Measurements from ENCODE around the gene LTF.

Gene LTF

GRCh38 chr3:46464326-46465195, at the start of gene LTF:
LTF (minus strand) TSS chr3:46464905; CDS start chr3:46464867, 38 bp downstream.
- Histone ChIP-seq H3K4me1 (ENCODE audit: control insufficient read depth, insufficient read depth, low read length) (peaks cover 4% of the 10 kb centered on the region; the same call in 1 of the 2 replicates), H3K27ac (ENCODE audit: low read depth, low read length) (no peak within 1 kb of the TSS), H3K9ac (ENCODE audit: low read depth, low read length) (no peak within 1 kb of the TSS), H3K27me3 (ENCODE audit: control insufficient read depth, insufficient read depth, low read length) (peaks cover 34% of the 10 kb centered on the region), H3K4me3 (ENCODE audit: low read depth, low read length) (peak within 1 kb of the TSS; percentile 5; the same call in 1 of the 2 replicates), H3K36me3 (ENCODE audit: control insufficient read depth, insufficient read depth, low read length) (no peaks in the 10 kb centered on the region), H3K9me3 (ENCODE audit: control insufficient read depth, insufficient read depth, low read length) (no peaks in the 10 kb centered on the region)

- H3K9me3 ChIP-seq (ENCODE audit: control insufficient read depth, insufficient read depth, low read length) = no peaks in the 10 kb centered on the region
- no peak overlapping the region for H3K27ac ChIP-seq (ENCODE audit: low read depth, low read length)
- H3K9ac ChIP-seq (ENCODE audit: low read depth, low read length) = no peak overlapping the region
- no peaks in the 10 kb centered on the region for H3K27me3 ChIP-seq (ENCODE audit: control insufficient read depth, insufficient read depth, low read length)
- H3K36me3 ChIP-seq (ENCODE audit: control insufficient read depth, insufficient read depth, low read length) = no peaks in the 10 kb centered on the region
- H3K4me1 ChIP-seq (ENCODE audit: control insufficient read depth, insufficient read depth, low read length) = no peaks in the 10 kb centered on the region
- no peak overlapping the region for H3K4me3 ChIP-seq (ENCODE audit: low read depth, low read length)
Measured at GRCh38 chr3:46512191-46512749, 47.6 kb upstream of the LTF start.

GRCh38 chr3:46509661-46510187, 45.0 kb upstream of the LTF start:
- Histone ChIP-seq H3K9me3 (ENCODE audit: control insufficient read depth, insufficient read depth, low read length) (no peaks in the 10 kb centered on the region), H3K36me3 (ENCODE audit: control insufficient read depth, insufficient read depth, low read length) (no peaks in the 10 kb centered on the region), H3K27ac (ENCODE audit: low read depth, low read length) (no peak overlapping the region), H3K4me3 (ENCODE audit: low read depth, low read length) (no peak overlapping the region), H3K27me3 (ENCODE audit: control insufficient read depth, insufficient read depth, low read length) (no peaks in the 10 kb centered on the region), H3K9ac (ENCODE audit: low read depth, low read length) (no peak overlapping the region), H3K4me1 (ENCODE audit: control insufficient read depth, insufficient read depth, low read length) (peaks cover 13% of the 10 kb centered on the region)

- no peaks in the 10 kb centered on the region for H3K27me3 ChIP-seq (ENCODE audit: control insufficient read depth, insufficient read depth, low read length)
Measured at GRCh38 chr3:46508850-46509591, 44.3 kb upstream of the LTF start.

DNA sequence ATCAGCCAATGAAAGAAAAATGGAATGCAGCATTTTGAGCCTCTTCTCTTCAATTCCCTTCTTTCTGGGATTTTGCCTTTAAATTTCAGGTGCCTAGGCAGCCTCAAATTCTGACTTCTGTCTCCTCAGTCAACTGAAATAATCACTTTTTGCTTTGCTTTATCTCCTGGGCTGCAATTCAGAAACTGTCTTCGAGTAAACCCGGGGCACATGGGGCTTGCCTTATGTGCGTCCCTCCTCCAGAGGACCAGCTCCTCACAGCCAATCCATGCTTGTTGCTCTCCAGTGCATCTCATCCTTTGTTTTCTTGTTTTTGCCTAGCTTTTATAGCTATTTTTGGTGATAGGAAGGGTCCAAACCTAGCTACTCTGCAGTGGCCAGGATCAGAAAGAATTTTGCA, 41.8 kb upstream of the LTF start:
- peaks cover 13% of the 10 kb centered on the region for H3K4me1 ChIP-seq (ENCODE audit: control insufficient read depth, insufficient read depth, low read length)
- H3K9me3 ChIP-seq (ENCODE audit: control insufficient read depth, insufficient read depth, low read length) = no peaks in the 10 kb centered on the region
- no peak overlapping the region for H3K27ac ChIP-seq (ENCODE audit: low read depth, low read length)
- no peak overlapping the region for H3K9ac ChIP-seq (ENCODE audit: low read depth, low read length)
- no peaks in the 10 kb centered on the region for H3K27me3 ChIP-seq (ENCODE audit: control insufficient read depth, insufficient read depth, low read length)
- H3K4me3 ChIP-seq (ENCODE audit: low read depth, low read length) = no peak overlapping the region
- H3K36me3 ChIP-seq (ENCODE audit: control insufficient read depth, insufficient read depth, low read length) = no peaks in the 10 kb centered on the region

More at GRCh38 chr3:46508850-46509591, 44.3 kb upstream of the LTF start:
- no peaks in the 10 kb centered on the region for H3K36me3 ChIP-seq (ENCODE audit: control insufficient read depth, insufficient read depth, low read length)
- no peak overlapping the region for H3K27ac ChIP-seq (ENCODE audit: low read depth, low read length)
- H3K9me3 ChIP-seq (ENCODE audit: control insufficient read depth, insufficient read depth, low read length) = no peaks in the 10 kb centered on the region
- peaks cover 13% of the 10 kb centered on the region for H3K4me1 ChIP-seq (ENCODE audit: control insufficient read depth, insufficient read depth, low read length)
- H3K4me3 ChIP-seq (ENCODE audit: low read depth, low read length) = no peak overlapping the region
- no peak overlapping the region for H3K9ac ChIP-seq (ENCODE audit: low read depth, low read length)

DNA sequence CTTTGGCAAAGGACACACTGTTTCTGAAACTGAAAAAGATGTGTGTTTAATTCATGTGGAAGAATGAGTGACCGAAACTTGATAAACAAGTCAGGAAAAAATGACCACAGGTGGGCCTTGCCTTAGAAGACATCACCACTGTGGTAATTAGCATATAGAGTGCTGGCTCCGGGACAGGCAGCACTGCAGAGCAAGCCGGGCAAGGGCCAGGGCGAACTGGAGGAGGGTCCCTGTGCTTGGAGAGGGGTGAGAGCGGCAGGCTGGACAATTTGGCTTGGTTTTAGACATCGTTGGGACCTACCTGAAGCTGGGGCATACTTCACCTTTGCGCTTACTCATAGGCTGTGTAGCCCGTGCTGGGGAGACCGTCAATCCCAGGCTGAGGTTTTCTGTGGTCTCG, 41.2 kb upstream of the LTF start:
- no peaks in the 10 kb centered on the region for H3K9me3 ChIP-seq (ENCODE audit: control insufficient read depth, insufficient read depth, low read length)
- H3K27me3 ChIP-seq (ENCODE audit: control insufficient read depth, insufficient read depth, low read length) = no peaks in the 10 kb centered on the region
- no peak overlapping the region for H3K4me3 ChIP-seq (ENCODE audit: low read depth, low read length)
- H3K36me3 ChIP-seq (ENCODE audit: control insufficient read depth, insufficient read depth, low read length) = no peaks in the 10 kb centered on the region
- no peak overlapping the region for H3K27ac ChIP-seq (ENCODE audit: low read depth, low read length)
- peaks cover 13% of the 10 kb centered on the region for H3K4me1 ChIP-seq (ENCODE audit: control insufficient read depth, insufficient read depth, low read length)
- no peak overlapping the region for H3K9ac ChIP-seq (ENCODE audit: low read depth, low read length)

- Histone ChIP-seq H3K9me3 (ENCODE audit: control insufficient read depth, insufficient read depth, low read length) (no peaks in the 10 kb centered on the region), H3K4me3 (ENCODE audit: low read depth, low read length) (no peak overlapping the region), H3K9ac (ENCODE audit: low read depth, low read length) (no peak overlapping the region), H3K27ac (ENCODE audit: low read depth, low read length) (no peak overlapping the region), H3K36me3 (ENCODE audit: control insufficient read depth, insufficient read depth, low read length) (no peaks in the 10 kb centered on the region), H3K4me1 (ENCODE audit: control insufficient read depth, insufficient read depth, low read length) (peaks cover 13% of the 10 kb centered on the region), H3K27me3 (ENCODE audit: control insufficient read depth, insufficient read depth, low read length) (no peaks in the 10 kb centered on the region)
Measured at GRCh38 chr3:46504789-46505188, 40.1 kb upstream of the LTF start.

GRCh38 chr3:46503200-46503874, 38.6 kb upstream of the LTF start:
- H3K27ac ChIP-seq (ENCODE audit: low read depth, low read length) = no peak overlapping the region
- H3K9me3 ChIP-seq (ENCODE audit: control insufficient read depth, insufficient read depth, low read length) = no peaks in the 10 kb centered on the region
- no peak overlapping the region for H3K9ac ChIP-seq (ENCODE audit: low read depth, low read length)
- no peaks in the 10 kb centered on the region for H3K27me3 ChIP-seq (ENCODE audit: control insufficient read depth, insufficient read depth, low read length)
- no peaks in the 10 kb centered on the region for H3K36me3 ChIP-seq (ENCODE audit: control insufficient read depth, insufficient read depth, low read length)
- H3K4me1 ChIP-seq (ENCODE audit: control insufficient read depth, insufficient read depth, low read length) = peaks cover 13% of the 10 kb centered on the region
- no peak overlapping the region for H3K4me3 ChIP-seq (ENCODE audit: low read depth, low read length)

DNA sequence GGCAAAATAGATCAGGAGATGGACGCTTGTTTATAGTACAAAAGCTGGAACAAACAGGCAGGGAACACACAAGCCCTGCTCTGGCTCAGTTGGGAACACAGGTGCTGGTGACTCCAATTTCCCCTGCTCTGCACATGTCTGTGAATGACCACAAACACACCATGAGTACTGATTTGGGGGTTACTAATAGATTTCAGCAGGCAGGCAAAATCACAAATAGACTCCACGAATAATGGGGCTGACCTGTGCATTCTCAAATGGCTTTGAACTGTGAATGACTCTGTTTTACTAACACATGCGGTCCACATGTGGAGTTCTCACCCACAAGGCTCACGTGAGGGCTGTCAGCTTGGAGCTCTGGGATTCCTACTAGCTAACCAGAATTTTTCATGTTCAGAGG, 37.0 kb upstream of the LTF start:
- H3K27me3 ChIP-seq (ENCODE audit: control insufficient read depth, insufficient read depth, low read length) = no peaks in the 10 kb centered on the region
- H3K4me3 ChIP-seq (ENCODE audit: low read depth, low read length) = no peak overlapping the region
- peaks cover 18% of the 10 kb centered on the region for H3K4me1 ChIP-seq (ENCODE audit: control insufficient read depth, insufficient read depth, low read length)
- no peak overlapping the region for H3K9ac ChIP-seq (ENCODE audit: low read depth, low read length)
- no peak overlapping the region for H3K27ac ChIP-seq (ENCODE audit: low read depth, low read length)
- H3K9me3 ChIP-seq (ENCODE audit: control insufficient read depth, insufficient read depth, low read length) = no peaks in the 10 kb centered on the region
- no peaks in the 10 kb centered on the region for H3K36me3 ChIP-seq (ENCODE audit: control insufficient read depth, insufficient read depth, low read length)

GRCh38 chr3:46500656-46501635, 36.2 kb upstream of the LTF start:
- H3K36me3 ChIP-seq (ENCODE audit: control insufficient read depth, insufficient read depth, low read length) = no peaks in the 10 kb centered on the region
- no peak overlapping the region for H3K4me3 ChIP-seq (ENCODE audit: low read depth, low read length)
- no peak overlapping the region for H3K9ac ChIP-seq (ENCODE audit: low read depth, low read length)
- H3K27me3 ChIP-seq (ENCODE audit: control insufficient read depth, insufficient read depth, low read length) = no peaks in the 10 kb centered on the region
- H3K4me1 ChIP-seq (ENCODE audit: control insufficient read depth, insufficient read depth, low read length) = peaks cover 17% of the 10 kb centered on the region
- no peaks in the 10 kb centered on the region for H3K9me3 ChIP-seq (ENCODE audit: control insufficient read depth, insufficient read depth, low read length)
- no peak overlapping the region for H3K27ac ChIP-seq (ENCODE audit: low read depth, low read length)
